GM10266 (cell line): ENCODE measurements around the gene SMPDL3B.
"Not testable (repeated sequence)": the region's sequence is repeated elsewhere in the genome, so short reads cannot be mapped to it uniquely, and the experiment has no call there.

Source experiments
- DNase-seq: peaks from one replicate; pipeline ENCODE4 v3.0.0; 2012; ENCODE audit errors: extremely low spot score
- TF ChIP-seq, protein P1 (sequence below): IDR thresholded peaks from 2 replicates; pipeline ENCODE4 v1.5.1; 2012; ENCODE audit warnings: mild to moderate bottlenecking, low read depth; ENCODE audit not compliant: control insufficient read depth, insufficient read depth; ENCODE audit errors: missing control alignments

Gene SMPDL3B

DNA sequence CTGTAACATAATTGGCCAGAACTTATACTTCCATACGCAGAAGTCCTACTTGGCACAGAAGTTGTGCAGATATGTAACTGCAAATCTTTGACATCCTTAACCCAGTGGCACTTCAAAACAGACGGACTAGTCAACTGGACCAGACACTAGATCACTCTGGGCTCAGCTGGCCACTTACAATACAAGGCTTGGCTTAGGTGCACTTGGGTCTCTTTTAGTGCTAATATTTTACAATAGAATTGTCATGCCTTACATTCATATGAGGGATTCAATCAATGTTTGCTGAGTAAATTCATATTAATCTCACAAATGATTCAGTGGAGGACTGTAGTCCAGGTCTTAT is 45.0 kb downstream of the SMPDL3B start:
- no peak for DNase-seq
- TF ChIP-seq, protein P1, sequence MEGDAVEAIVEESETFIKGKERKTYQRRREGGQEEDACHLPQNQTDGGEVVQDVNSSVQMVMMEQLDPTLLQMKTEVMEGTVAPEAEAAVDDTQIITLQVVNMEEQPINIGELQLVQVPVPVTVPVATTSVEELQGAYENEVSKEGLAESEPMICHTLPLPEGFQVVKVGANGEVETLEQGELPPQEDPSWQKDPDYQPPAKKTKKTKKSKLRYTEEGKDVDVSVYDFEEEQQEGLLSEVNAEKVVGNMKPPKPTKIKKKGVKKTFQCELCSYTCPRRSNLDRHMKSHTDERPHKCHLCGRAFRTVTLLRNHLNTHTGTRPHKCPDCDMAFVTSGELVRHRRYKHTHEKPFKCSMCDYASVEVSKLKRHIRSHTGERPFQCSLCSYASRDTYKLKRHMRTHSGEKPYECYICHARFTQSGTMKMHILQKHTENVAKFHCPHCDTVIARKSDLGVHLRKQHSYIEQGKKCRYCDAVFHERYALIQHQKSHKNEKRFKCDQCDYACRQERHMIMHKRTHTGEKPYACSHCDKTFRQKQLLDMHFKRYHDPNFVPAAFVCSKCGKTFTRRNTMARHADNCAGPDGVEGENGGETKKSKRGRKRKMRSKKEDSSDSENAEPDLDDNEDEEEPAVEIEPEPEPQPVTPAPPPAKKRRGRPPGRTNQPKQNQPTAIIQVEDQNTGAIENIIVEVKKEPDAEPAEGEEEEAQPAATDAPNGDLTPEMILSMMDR = no peak

DNA sequence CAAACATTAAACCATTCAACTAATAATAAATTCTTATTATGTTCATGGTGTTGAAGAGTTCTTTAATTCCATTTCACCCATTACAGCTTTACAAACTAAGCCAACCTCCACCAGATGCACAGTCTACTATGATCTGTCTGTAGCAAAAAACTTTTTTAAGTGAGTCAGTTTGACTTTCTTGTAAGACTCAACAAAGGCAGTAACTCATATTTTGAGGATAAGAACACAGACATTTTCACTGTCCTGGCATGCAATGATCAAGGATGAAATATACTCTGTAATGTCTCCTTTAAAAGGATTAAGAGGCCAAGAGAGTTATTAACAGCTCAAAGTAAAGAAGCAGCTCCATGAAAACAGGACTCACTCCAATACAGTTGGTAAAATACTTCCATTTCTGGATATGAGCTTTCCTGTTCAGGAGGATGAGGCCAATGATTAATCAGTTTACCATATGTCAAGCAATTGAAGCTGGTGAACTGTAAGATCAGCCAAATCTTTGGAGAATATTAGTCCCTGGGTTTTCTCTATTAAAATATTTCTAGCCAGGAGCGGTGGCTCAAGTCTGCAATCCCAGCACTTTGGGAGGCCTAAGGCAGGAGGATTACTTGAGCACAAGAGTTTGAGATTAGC is 45.5 kb downstream of the SMPDL3B start:
- TF ChIP-seq, protein P1 = no peak
- DNase-seq = no peak

DNA sequence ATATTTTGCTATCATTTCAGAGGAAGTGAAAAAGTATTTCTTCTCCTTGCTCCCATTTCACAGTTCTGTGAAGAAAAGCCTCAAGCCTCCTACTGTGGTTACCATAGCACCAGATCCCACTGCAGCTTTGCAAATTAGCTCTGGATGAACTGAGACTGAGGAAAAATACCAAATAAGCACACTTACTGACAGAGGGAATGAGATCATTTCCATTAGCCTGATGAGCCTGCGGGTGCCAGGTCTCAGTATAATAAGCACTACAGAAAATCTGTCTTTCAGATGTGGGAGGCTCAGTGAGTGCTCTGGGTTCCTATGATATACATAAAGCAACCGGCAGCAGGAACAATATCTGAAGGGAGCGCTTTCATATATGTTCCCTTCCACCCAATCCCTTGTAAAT is 46.3 kb downstream of the SMPDL3B start:
- TF ChIP-seq, protein P1 = no peak
- no peak for DNase-seq

DNA sequence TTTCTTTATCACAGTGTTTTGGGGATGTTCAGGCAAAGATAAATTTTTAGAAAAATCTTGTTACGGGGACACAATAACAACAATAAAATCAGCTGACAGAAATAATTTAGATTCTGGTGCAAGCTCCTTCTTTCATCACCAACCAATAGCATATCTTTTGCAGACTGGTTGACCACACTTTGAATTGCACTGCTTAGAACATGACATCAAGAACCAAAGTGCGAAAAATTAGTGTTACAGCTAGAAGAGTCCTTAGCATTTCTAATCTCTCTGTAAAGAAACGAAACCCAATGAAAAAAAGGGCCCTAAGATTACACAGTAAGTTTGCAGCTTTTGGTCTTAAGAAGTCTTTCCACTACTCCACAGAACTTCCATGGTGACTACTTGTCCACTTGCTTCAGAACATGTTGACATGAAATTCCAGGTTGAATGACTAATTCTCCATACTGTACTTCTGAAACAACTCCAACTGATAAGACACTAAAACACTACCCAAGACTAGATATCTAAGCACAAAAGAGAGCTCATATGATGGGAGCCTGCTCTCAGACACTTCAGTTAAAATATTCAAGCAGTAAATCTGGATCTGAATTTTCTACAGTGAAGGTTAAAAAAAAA is 56.2 kb downstream of the SMPDL3B start:
- TF ChIP-seq, protein P1 = no peak

DNA sequence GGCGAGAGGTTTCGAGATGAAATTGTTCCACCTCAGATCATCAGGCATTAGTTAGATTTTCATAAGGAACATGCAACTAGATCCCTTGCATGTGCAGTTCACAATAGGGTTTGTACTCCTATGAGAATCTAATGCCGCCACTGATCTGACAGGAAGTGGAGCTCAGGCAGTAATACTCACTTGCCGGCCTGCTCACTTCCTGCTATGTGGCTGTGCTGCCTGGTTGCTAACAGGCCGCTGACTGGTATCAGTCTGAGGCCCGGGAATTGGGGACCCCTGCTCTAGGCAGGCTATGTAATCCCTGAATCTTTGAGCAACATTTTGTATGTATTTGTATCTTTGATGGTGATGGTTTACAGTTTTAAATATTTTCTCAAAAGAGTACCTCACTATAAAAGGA is 57.5 kb downstream of the SMPDL3B start:
- TF ChIP-seq, protein P1 = no peak
- no peak for DNase-seq

More for the DNA sequence above, 56.2 kb downstream of the SMPDL3B start:
- DNase-seq = no peak

DNA sequence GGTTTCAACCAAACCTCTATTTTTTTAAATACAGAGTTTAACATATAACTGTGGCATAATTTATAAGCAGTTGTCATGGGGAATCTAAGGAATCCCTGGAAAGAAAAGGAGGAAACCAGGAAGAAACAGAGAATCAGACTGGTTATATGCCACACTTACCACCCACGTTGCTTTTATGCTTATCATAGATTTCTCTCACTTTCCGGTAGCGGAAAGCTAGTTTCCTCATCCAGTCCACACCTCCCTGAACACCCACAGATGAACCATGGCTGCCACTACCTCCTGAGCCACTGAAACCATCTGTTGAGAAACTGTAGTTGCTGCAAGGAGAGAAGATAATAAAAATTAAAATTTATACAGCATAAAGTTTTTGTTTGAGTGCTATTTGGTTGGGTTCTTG is 58.4 kb downstream of the SMPDL3B start:
- DNase-seq = no peak
- TF ChIP-seq, protein P1 = no peak

DNA sequence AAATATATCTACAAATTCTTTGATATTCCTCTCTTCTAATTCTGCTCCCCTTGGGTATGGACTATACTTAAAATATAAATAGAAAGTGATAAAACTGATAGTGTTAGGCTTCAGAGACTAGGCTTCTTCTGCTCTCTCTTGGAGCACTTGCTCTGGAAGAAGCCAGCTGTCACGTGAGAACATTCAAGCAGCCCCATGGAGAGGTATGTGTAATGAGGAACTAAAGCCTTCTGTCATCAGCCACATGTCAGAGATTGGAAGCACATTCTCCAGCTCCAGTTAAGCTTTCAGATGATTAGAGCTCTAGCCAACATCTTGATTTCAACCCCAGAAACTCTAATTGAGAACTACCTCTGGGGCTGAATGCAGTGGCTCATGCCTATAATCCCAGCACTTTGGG is 59.3 kb downstream of the SMPDL3B start:
- TF ChIP-seq, protein P1 = no peak
- no peak for DNase-seq

DNA sequence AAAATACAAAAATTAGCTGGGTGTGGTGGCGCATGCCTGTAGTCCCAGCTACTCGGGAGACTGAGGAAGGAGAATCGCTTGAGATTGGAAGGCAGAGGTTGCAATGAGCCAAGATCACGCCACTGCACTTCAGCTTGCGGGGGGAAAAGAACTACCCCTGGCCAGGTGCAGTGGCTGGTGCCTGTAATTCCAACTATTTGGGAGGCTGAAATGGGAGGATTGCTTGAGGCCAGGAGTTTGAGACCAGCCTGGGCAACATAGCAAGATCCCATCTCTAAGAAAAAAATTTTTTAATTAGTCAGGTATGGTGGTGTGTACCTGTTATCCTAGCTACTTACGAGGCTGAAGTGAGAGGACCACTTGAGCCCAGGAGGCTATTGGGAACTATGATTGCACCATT is 59.7 kb downstream of the SMPDL3B start:
- DNase-seq = not testable (repeated sequence)
